Neutrophil (primary cell): Measurements from ENCODE around the gene CD180.

Experiments
- H3K27ac ChIP-seq: fragments of 200-600 bp; sonication (generic); 2 replicates; pipeline ENCODE4 v1.5.1; 2016; ENCODE audit warnings: mild to moderate bottlenecking, moderate library complexity
- H3K27me3 ChIP-seq: fragments of 200-600 bp; sonication (generic); 2 replicates; pipeline ENCODE4 v1.6.0; 2016; ENCODE audit warnings: mild to moderate bottlenecking
- H3K36me3 ChIP-seq: fragments of 200-600 bp; sonication (generic); 2 replicates; pipeline ENCODE4 v1.5.1; 2017
- H3K4me1 ChIP-seq, 2 experiments: fragments of 200-600 bp in 1 of 2; sonication (generic) in 1 of 2; 1 replicate in 1 of 2; 2 replicates in 1 of 2; pipeline versions ENCODE4 v1.5.1 to v1.6.1; 2013 to 2016; ENCODE audit warnings: low read depth in 1 of 2, low read length in 1 of 2, mild to moderate bottlenecking in 1 of 2, moderate library complexity in 1 of 2; ENCODE audit not compliant: control insufficient read depth in 1 of 2, insufficient read depth in 1 of 2
- H3K4me3 ChIP-seq, 2 experiments: fragments of 200-600 bp in 1 of 2; sonication (generic) in 1 of 2; 1 replicate in 1 of 2; 2 replicates in 1 of 2; pipeline ENCODE4 v1.5.1; 2013 to 2016; ENCODE audit warnings: low read depth in 1 of 2, low read length in 1 of 2, mild to moderate bottlenecking in 1 of 2, moderate library complexity in 1 of 2
- H3K9me3 ChIP-seq: fragments of 200-600 bp; sonication (generic); 2 replicates; pipeline ENCODE4 v1.5.1; 2016
- CTCF ChIP-seq: fragments of 200-600 bp; sonication (generic); IDR thresholded peaks from 2 replicates; pipeline ENCODE4 v1.5.1; 2016; ENCODE audit warnings: antibody characterized with exemption

Gene CD180

DNA sequence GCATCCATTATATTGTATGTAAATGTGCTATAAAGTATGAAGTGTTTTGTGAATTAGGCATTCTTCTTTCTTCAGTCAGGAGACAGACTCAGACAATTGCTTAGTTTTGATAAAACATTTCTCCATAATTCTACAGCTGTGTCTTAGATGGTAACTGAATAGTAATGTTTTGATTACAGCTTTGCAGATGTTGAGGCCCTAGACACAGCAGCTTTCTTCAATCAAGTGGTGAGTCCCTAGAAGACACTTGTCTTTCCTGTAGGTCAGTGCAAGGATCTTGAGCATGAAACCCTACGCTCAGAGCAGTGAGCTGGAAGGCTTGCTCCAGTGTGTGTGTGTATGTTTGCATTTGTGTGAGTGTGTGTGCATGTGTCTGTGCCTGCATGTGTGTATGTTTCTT is 46.8 kb upstream of the CD180 start:
- Histone ChIP-seq H3K4me1 (peaks cover 0 to 6% of the 10 kb centered on the region in 2 experiments), H3K27ac (no peak overlapping the region), H3K9me3 (no peaks in the 10 kb centered on the region), H3K27me3 (no peaks in the 10 kb centered on the region), H3K36me3 (no peaks in the 10 kb centered on the region), H3K4me3 (no peak overlapping the region)
- no peak for TF ChIP-seq CTCF

DNA sequence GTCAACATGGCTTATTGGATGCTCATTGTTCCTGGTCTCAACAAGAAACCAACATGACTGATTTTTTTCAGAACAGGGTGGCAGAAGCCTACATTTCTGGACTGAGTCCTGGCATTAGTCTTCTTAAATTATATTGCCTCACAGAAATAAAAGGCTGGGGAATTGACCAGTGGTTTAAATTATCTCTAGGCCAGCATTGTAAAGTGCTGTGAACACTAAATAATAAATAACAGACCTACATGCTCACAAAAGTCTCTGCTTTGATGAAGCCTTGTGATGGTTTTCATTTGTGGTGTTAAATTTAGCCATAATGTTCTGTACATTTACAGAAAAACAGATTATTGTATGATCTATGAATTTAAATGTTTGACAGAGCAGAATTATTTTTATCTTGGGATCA is 44.7 kb upstream of the CD180 start:
- no peak for TF ChIP-seq CTCF

GRCh38 chr5:67240846-67241245 is 44.2 kb upstream of the CD180 start:
- Histone ChIP-seq H3K4me1 (peaks cover 0 to 5% of the 10 kb centered on the region in 2 experiments), H3K36me3 (no peaks in the 10 kb centered on the region), H3K27ac (no peak overlapping the region), H3K9me3 (no peaks in the 10 kb centered on the region), H3K27me3 (no peaks in the 10 kb centered on the region), H3K4me3 (no peak overlapping the region)
- TF ChIP-seq CTCF = no peak

More for the DNA sequence above, 44.7 kb upstream of the CD180 start:
- Histone ChIP-seq H3K27me3 (no peaks in the 10 kb centered on the region), H3K4me1 (peaks cover 0 to 6% of the 10 kb centered on the region in 2 experiments), H3K4me3 (no peak overlapping the region), H3K27ac (no peak overlapping the region), H3K36me3 (no peaks in the 10 kb centered on the region), H3K9me3 (no peaks in the 10 kb centered on the region)

DNA sequence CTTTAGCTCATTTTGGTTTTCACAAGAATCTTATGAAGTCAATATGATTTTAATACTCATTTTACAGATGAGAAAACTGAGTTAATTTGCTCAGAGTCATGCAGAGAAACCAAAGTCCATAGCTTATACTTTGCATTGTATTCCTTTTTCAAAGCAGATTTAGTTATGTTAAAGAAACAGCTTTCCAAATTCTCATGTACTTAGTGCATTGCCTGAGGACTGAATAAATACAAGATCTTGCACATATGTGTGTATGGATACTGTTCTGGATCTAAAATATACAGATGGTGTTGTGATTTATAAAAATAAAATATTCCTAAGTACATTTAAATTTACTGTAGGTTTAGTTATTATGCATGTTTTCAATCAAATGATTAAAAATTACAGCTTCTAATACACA is 43.5 kb upstream of the CD180 start:
- TF ChIP-seq CTCF = no peak
- Histone ChIP-seq H3K36me3 (no peaks in the 10 kb centered on the region), H3K4me1 (no peaks in the 10 kb centered on the region), H3K4me3 (no peak overlapping the region), H3K9me3 (no peaks in the 10 kb centered on the region), H3K27ac (no peak overlapping the region), H3K27me3 (no peaks in the 10 kb centered on the region)

DNA sequence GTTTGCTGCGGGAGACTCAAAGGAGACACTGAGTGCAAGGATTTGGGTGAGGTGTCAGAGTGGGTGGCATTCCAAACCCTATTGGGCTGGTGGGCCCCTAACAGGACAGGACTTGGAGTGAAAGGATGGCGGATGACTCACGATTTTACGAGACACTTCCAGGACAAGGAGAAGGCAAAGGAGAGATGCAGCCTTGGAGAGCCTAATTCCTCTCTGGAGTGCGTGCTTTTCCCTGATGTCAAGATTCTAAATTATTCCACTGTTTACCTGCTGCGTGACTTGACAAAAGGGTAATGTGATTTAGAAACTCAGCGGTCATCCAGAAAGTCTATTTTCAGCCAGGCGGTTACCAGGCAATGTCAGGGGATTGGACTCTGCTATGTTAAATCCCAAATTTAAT is 41.6 kb upstream of the CD180 start:
- Histone ChIP-seq H3K27ac (no peak overlapping the region), H3K27me3 (no peaks in the 10 kb centered on the region), H3K9me3 (no peaks in the 10 kb centered on the region), H3K4me3 (no peak overlapping the region), H3K4me1 (peaks cover 0 to 3% of the 10 kb centered on the region in 2 experiments), H3K36me3 (no peaks in the 10 kb centered on the region)
- TF ChIP-seq CTCF = no peak
